NCI-H446 (cell line): Measurements from ENCODE around the gene KANK2.
"Not testable (repeated sequence)": the region's sequence is repeated elsewhere in the genome, so short reads cannot be mapped to it uniquely, and the experiment has no call there.

ENCODE experiments used
- DNase-seq, 2 experiments: peaks; one replicate each; lab custom pipeline; 2025; lab: John Stamatoyannopoulos, UW

The KANK2 gene

GRCh38 chr19:11172576-11172975 is 24.8 kb downstream of the KANK2 start:
- no peak for DNase-seq

GRCh38 chr19:11171144-11171543 is 26.2 kb downstream of the KANK2 start:
- no peak for DNase-seq

- no peak for DNase-seq
These were observed 27.3 kb downstream of the KANK2 start for GRCh38 chr19:11169896-11170678.

GRCh38 chr19:11168568-11168967 is 28.8 kb downstream of the KANK2 start:
- no peak for DNase-seq

GRCh38 chr19:11166281-11167142 is 30.8 kb downstream of the KANK2 start:
- DNase-seq, result no peak

GRCh38 chr19:11165486-11166030 is 31.8 kb downstream of the KANK2 start:
- DNase-seq, result no peak

GRCh38 chr19:11164879-11165406 is 32.4 kb downstream of the KANK2 start:
- peak; percentile 26 to 84 for DNase-seq

GRCh38 chr19:11164296-11164695 is 33.0 kb downstream of the KANK2 start:
- no peak for DNase-seq

GRCh38 chr19:11160440-11160768 is 36.9 kb downstream of the KANK2 start:
- not testable (repeated sequence) for DNase-seq

- DNase-seq, result no peak
These were observed 37.5 kb downstream of the KANK2 start for GRCh38 chr19:11159598-11160439.

- DNase-seq, result peak; percentile 98 to 99
These were observed 41.8 kb downstream of the KANK2 start, which contains the start of gene SPC24 for GRCh38 chr19:11155373-11156120. Gene SPC24 (minus strand): TSS chr19:11155782. CDS start chr19:11155776, 6 bp downstream.

- DNase-seq, result no peak
These were observed 42.7 kb downstream of the KANK2 start for GRCh38 chr19:11154683-11155047.

- DNase-seq, result peak in 1 of 2 experiments; percentile 35
These were observed 44.9 kb downstream of the KANK2 start for GRCh38 chr19:11152318-11153062.

- no peak for DNase-seq
These were observed 46.2 kb downstream of the KANK2 start for GRCh38 chr19:11151181-11151580.

- DNase-seq, result no peak
These were observed 49.3 kb downstream of the KANK2 start for GRCh38 chr19:11148001-11148400.

GRCh38 chr19:11145536-11145924 is 51.8 kb downstream of the KANK2 start:
- DNase-seq, result no peak

GRCh38 chr19:11142528-11143171 is 54.7 kb downstream of the KANK2 start:
- DNase-seq, result peak in 1 of 2 experiments; percentile 75

GRCh38 chr19:11141937-11142527 is 55.3 kb downstream of the KANK2 start:
- no peak for DNase-seq

GRCh38 chr19:11140896-11141295 is 56.4 kb downstream of the KANK2 start:
- no peak for DNase-seq
